Effector memory CD8-positive, alpha-beta T cell (primary cell): ENCODE results near the gene NTSR1.

Source experiments
- ATAC-seq: fragments of 150-1000 bp; cut with Tn5 transposase; replicated peaks from 2 replicates; pipeline ENCODE4 v1.10.0; 2021; ENCODE audit warnings: mild to moderate bottlenecking, moderate library complexity
- DNase-seq, 3 experiments: peaks; one replicate each; pipeline ENCODE4 v3.0.0; 2021
- H3K27ac Mint-ChIP-seq, 2 donors: one replicate each; pipeline ENCODE4 v1.8.0; 2022; ENCODE audit warnings: mild to moderate bottlenecking in 2 of 2, mixed read lengths in 2 of 2, moderate library complexity in 2 of 2
- H3K27me3 Mint-ChIP-seq, 2 donors: one replicate each; pipeline ENCODE4 v1.8.0; 2022; ENCODE audit warnings: mixed read lengths in 2 of 2
- H3K36me3 Mint-ChIP-seq: one replicate; pipeline ENCODE4 v1.8.0; 2022; ENCODE audit warnings: mild to moderate bottlenecking, moderate library complexity, mixed read lengths; ENCODE audit not compliant: insufficient read depth
- H3K4me1 Mint-ChIP-seq, 2 donors: one replicate each; pipeline ENCODE4 v1.8.0; 2022; ENCODE audit warnings: low read depth in 2 of 2, mixed read lengths in 2 of 2
- H3K4me3 Mint-ChIP-seq, 2 donors: one replicate each; pipeline ENCODE4 v1.8.0; 2022; ENCODE audit warnings: mild to moderate bottlenecking in 2 of 2, mixed read lengths in 2 of 2, moderate library complexity in 2 of 2
- H3K9me3 Mint-ChIP-seq, 2 donors: one replicate each; pipeline ENCODE4 v1.8.0; 2022; ENCODE audit warnings: mixed read lengths in 2 of 2

The NTSR1 gene

GRCh38 chr20:62809530-62810428, 101.1 kb downstream of the NTSR1 start:
- Mint-ChIP-seq H3K27ac (no peak overlapping the region), H3K4me1 (peaks cover 20 to 28% of the 10 kb centered on the region in 2 donors), H3K36me3 (peaks cover 58% of the 10 kb centered on the region), H3K9me3 (no peaks in the 10 kb centered on the region), H3K4me3 (no peak overlapping the region), H3K27me3 (peaks cover 0 to 6% of the 10 kb centered on the region in 2 donors)
- no peak for ATAC-seq
- DNase-seq = no peak

GRCh38 chr20:62811320-62811719, 102.7 kb downstream of the NTSR1 start:
- no peak for ATAC-seq
- no peak for DNase-seq
- Mint-ChIP-seq H3K4me3 (no peak overlapping the region), H3K27ac (no peak overlapping the region), H3K9me3 (no peaks in the 10 kb centered on the region), H3K27me3 (peaks cover 0 to 22% of the 10 kb centered on the region in 2 donors), H3K4me1 (peaks cover 25 to 29% of the 10 kb centered on the region in 2 donors), H3K36me3 (peaks cover 58% of the 10 kb centered on the region)

GRCh38 chr20:62811720-62812119, 103.1 kb downstream of the NTSR1 start:
- Mint-ChIP-seq H3K36me3 (peaks cover 58% of the 10 kb centered on the region), H3K4me3 (no peak overlapping the region), H3K27me3 (peaks cover 0 to 22% of the 10 kb centered on the region in 2 donors), H3K27ac (no peak overlapping the region), H3K4me1 (peaks cover 23 to 26% of the 10 kb centered on the region in 2 donors), H3K9me3 (no peaks in the 10 kb centered on the region)
- no peak for DNase-seq
- ATAC-seq = no peak
